Measurements from ENCODE around the gene THSD4.

THSD4 gene

DNA sequence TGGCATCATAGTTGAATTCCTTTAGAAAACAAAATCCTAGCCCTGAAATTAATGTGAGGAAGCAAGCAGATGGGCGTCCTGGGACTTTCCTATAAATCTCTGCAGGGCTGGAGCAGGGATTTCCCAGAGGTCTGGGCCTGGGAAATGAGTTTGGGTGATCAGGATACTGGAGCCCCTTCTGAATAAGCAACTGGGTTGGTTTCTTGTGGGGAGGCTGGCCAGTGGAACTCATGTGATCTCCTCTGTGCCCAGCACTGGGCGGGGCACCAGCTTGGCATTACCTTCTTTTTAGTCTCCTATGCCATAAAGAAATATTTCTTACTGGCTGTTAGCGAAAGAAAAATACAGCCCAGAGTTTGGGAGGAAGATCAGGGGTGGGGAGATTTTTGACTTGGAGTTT, 1.7 kb downstream of the THSD4 start:
- no peak overlapping the region for H3K4me2 ChIP-seq (ENCODE audit: low read length)
- no peaks in the 10 kb centered on the region for H3K79me2 ChIP-seq (ENCODE audit: insufficient read depth, low read length)
- H3K4me1 ChIP-seq (ENCODE audit: insufficient read depth, low read length, severe bottlenecking), result peaks cover 4% of the 10 kb centered on the region
- H3K4me3 ChIP-seq (ENCODE audit: low read depth, low read length, poor library complexity, severe bottlenecking), result no peak overlapping the region
- no peaks in the 10 kb centered on the region for H3K27me3 ChIP-seq (ENCODE audit: insufficient read depth, low read length)
- no peaks in the 10 kb centered on the region for H3K36me3 ChIP-seq (ENCODE audit: insufficient read depth, low read length)
- TF ChIP-seq CTCF (IDR thresholded peaks at IDR 0.05; ENCODE audit: low read length) (no peak), EZH2 (IDR thresholded peaks at IDR 0.05; ENCODE audit: borderline replicate concordance, low read length) (no peak)
- no peak overlapping the region for H2AFZ ChIP-seq (ENCODE audit: low read length)
- no peaks in the 10 kb centered on the region for H3K9me3 ChIP-seq (ENCODE audit: low read length)
- H3F3A ChIP-seq (ENCODE audit: insufficient read depth, low read length), result no peaks in the 10 kb centered on the region
- H4K20me1 ChIP-seq (ENCODE audit: insufficient read depth, low read length), result no peaks in the 10 kb centered on the region
- no peak overlapping the region for H3K9ac ChIP-seq (ENCODE audit: low read length)
- no peak overlapping the region for H3K27ac ChIP-seq (ENCODE audit: low read depth, low read length, poor library complexity, severe bottlenecking)
- no peaks in the 10 kb centered on the region for H3K9me2 ChIP-seq (ENCODE audit: low read depth, low read length)

- no peaks in the 10 kb centered on the region for H3K79me2 ChIP-seq (ENCODE audit: insufficient read depth, low read length)
Measured at GRCh38 chr15:71117714-71118305, 2.5 kb downstream of the THSD4 start.

GRCh38 chr15:71118345-71118744, 3.1 kb downstream of the THSD4 start:
- no peak overlapping the region for H2AFZ ChIP-seq (ENCODE audit: low read length)
- H3K9ac ChIP-seq (ENCODE audit: low read length), result no peak overlapping the region
- H3K79me2 ChIP-seq (ENCODE audit: insufficient read depth, low read length), result no peaks in the 10 kb centered on the region
- H3K27me3 ChIP-seq (ENCODE audit: insufficient read depth, low read length), result no peaks in the 10 kb centered on the region
- no peaks in the 10 kb centered on the region for H3K9me3 ChIP-seq (ENCODE audit: low read length)
- no peak for TF ChIP-seq EZH2 (IDR thresholded peaks at IDR 0.05; ENCODE audit: borderline replicate concordance, low read length)
- no peak for TF ChIP-seq CTCF (IDR thresholded peaks at IDR 0.05; ENCODE audit: low read length)
- H4K20me1 ChIP-seq (ENCODE audit: insufficient read depth, low read length), result no peaks in the 10 kb centered on the region
- H3K36me3 ChIP-seq (ENCODE audit: insufficient read depth, low read length), result no peaks in the 10 kb centered on the region
- H3K4me1 ChIP-seq (ENCODE audit: insufficient read depth, low read length, severe bottlenecking), result peaks cover 4% of the 10 kb centered on the region
- H3F3A ChIP-seq (ENCODE audit: insufficient read depth, low read length), result no peaks in the 10 kb centered on the region
- no peaks in the 10 kb centered on the region for H3K9me2 ChIP-seq (ENCODE audit: low read depth, low read length)
- H3K27ac ChIP-seq (ENCODE audit: low read depth, low read length, poor library complexity, severe bottlenecking), result no peak overlapping the region
- H3K4me3 ChIP-seq (ENCODE audit: low read depth, low read length, poor library complexity, severe bottlenecking), result no peak overlapping the region
- no peak overlapping the region for H3K4me2 ChIP-seq (ENCODE audit: low read length)

More at GRCh38 chr15:71117714-71118305, 2.5 kb downstream of the THSD4 start:
- H3K36me3 ChIP-seq (ENCODE audit: insufficient read depth, low read length), result no peaks in the 10 kb centered on the region
- H3K9me3 ChIP-seq (ENCODE audit: low read length), result no peaks in the 10 kb centered on the region
- no peak overlapping the region for H3K27ac ChIP-seq (ENCODE audit: low read depth, low read length, poor library complexity, severe bottlenecking)
- H3F3A ChIP-seq (ENCODE audit: insufficient read depth, low read length), result no peaks in the 10 kb centered on the region
- no peak overlapping the region for H3K9ac ChIP-seq (ENCODE audit: low read length)
- no peak overlapping the region for H3K4me2 ChIP-seq (ENCODE audit: low read length)
- H3K4me3 ChIP-seq (ENCODE audit: low read depth, low read length, poor library complexity, severe bottlenecking), result no peak overlapping the region
- no peaks in the 10 kb centered on the region for H3K27me3 ChIP-seq (ENCODE audit: insufficient read depth, low read length)
- H3K9me2 ChIP-seq (ENCODE audit: low read depth, low read length), result no peaks in the 10 kb centered on the region
- no peaks in the 10 kb centered on the region for H4K20me1 ChIP-seq (ENCODE audit: insufficient read depth, low read length)
- H3K4me1 ChIP-seq (ENCODE audit: insufficient read depth, low read length, severe bottlenecking), result peaks cover 4% of the 10 kb centered on the region
- H2AFZ ChIP-seq (ENCODE audit: low read length), result no peak overlapping the region
- TF ChIP-seq EZH2 (IDR thresholded peaks at IDR 0.05; ENCODE audit: borderline replicate concordance, low read length) (no peak), CTCF (IDR thresholded peaks at IDR 0.05; ENCODE audit: low read length) (no peak)
